ENCODE data around the gene HOXD11. TPM values are rescaled to one million over a fixed set of nuclear protein-coding genes. Genes with fewer than 3 reads are reported as not detected.
A peak's percentile ranks its signal among the peaks of the same experiment; 100 is the strongest.

The HOXD11 gene
- total and polyA plus RNA-seq, 2 donors (not counting 1 experiment from before 2014, with no cell fraction given): not detected

DNA sequence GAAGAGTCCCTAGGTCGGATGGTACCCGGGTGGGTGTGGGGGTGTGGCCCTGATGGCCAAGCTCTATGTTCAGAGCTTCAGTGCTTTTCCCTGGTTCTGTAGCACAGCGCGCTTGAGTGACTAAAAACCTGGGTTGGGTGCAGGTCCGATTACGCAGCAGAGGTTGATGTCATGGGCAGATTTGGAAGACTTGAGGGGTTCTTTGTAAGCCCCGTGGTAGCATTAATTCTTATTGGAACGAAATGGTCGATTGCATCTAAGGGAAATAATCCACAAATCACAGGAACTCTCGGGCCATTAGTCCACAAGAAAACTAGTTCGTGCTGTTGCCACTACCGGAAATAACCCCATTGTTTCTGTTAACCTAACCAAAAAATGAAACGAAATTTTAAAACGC, 31.4 kb downstream of the HOXD11 start:
- no peak overlapping the region for H3K27ac ChIP-seq (ENCODE audit: low read length in 2 of 2)
- intact Hi-C loops (cut with micrococcal nuclease): no loop called here
- Mint-ChIP-seq H3K4me3 (peak overlapping the region; percentile 1), H3K9me3 (ENCODE audit: insufficient read depth) (no peaks in the 10 kb centered on the region), H3K27ac (no peak overlapping the region), H3K4me1 (peaks cover 27% of the 10 kb centered on the region), H3K27me3 (peaks cover 83% of the 10 kb centered on the region)
- no peaks in the 10 kb centered on the region for H3K79me2 ChIP-seq (ENCODE audit: control insufficient read depth, insufficient read depth, low read length)
- H2AFZ ChIP-seq (ENCODE audit: insufficient read depth, low read depth, low read length, poor library complexity, severe bottlenecking): no peak overlapping the region
- H3K4me3 ChIP-seq (ENCODE audit: control extremely low read depth in 1 of 5, extremely low read depth in 1 of 5, insufficient read depth in 1 of 5, low read depth in 2 of 5, low read length in 4 of 5): no peak overlapping the region
- peaks cover 0 to 33% (median 6%) of the 10 kb centered on the region in 3 donors for H3K9me3 ChIP-seq (ENCODE audit: control extremely low read depth in 1 of 3, control insufficient read depth in 2 of 3, insufficient read depth in 1 of 3, low read length in 2 of 3)
- no peak for TF ChIP-seq CTCF (IDR thresholded peaks at IDR 0.05)
- no peak for TF ChIP-seq EZH2 (IDR thresholded peaks at IDR 0.05; ENCODE audit: borderline replicate concordance, insufficient read depth, low read depth, low read length, poor library complexity, severe bottlenecking)
- peaks cover 19 to 40% of the 10 kb centered on the region in 2 donors for H3K4me1 ChIP-seq (ENCODE audit: control insufficient read depth in 2 of 2, insufficient read depth in 2 of 2, low read length in 2 of 2)
- no peaks in the 10 kb centered on the region for H4K20me1 ChIP-seq (ENCODE audit: control insufficient read depth, insufficient read depth, low read length, poor library complexity, severe bottlenecking)
- no peak overlapping the region for H3K9ac ChIP-seq (ENCODE audit: low read length)
- 23% methylated on average over 11 of the region's 14 CpGs for WGBS (ENCODE audit: insufficient coverage)
- ChIA-PET CTCF (interaction anchor here (0.9 to 3.8 kb wide), 4 partner anchors 12 to 514 kb away, joined by 6 to 26 read pairs (median 16); no protein-coding TSS in a partner anchor), POLR2A (no interaction called here)
- DNase-seq (no peak), ATAC-seq (ENCODE audit: low read depth) (no peak)
- peaks cover 0 to 91% (median 73%) of the 10 kb centered on the region in 4 experiments for H3K27me3 ChIP-seq (replicated peaks in 1 of 4; ENCODE audit: control extremely low read depth in 1 of 4, control insufficient read depth in 3 of 4, insufficient read depth in 4 of 4, low read length in 3 of 4)
- no peak overlapping the region for H3K4me2 ChIP-seq (replicated peaks; ENCODE audit: low read depth, low read length, poor library complexity, severe bottlenecking)
- no peaks in the 10 kb centered on the region for H3K36me3 ChIP-seq (replicated peaks in 1 of 2; ENCODE audit: control extremely low read depth in 1 of 2, control insufficient read depth in 1 of 2, extremely low read depth in 1 of 2, insufficient read depth in 2 of 2, low read length in 1 of 2)

- DNase-seq: peak; percentile 41
These were observed 32.0 kb downstream of the HOXD11 start for GRCh38 chr2:176138923-176139660.

More at GRCh38 chr2:176138923-176139660, 32.0 kb downstream of the HOXD11 start:
- Mint-ChIP-seq H3K27me3 (peaks cover 82% of the 10 kb centered on the region), H3K9me3 (ENCODE audit: insufficient read depth) (no peaks in the 10 kb centered on the region), H3K4me3 (no peak overlapping the region), H3K27ac (no peak overlapping the region), H3K4me1 (peaks cover 27% of the 10 kb centered on the region)
- no peak for ATAC-seq (ENCODE audit: low read depth)
- H3K79me2 ChIP-seq (ENCODE audit: control insufficient read depth, insufficient read depth, low read length): no peaks in the 10 kb centered on the region
- intact Hi-C loops (cut with micrococcal nuclease): no loop called here
- 12% methylated on average over 24 of the region's 28 CpGs for whole genome bisulfite sequencing (ENCODE audit: insufficient coverage)
- CTCF ChIA-PET: interaction anchor here (0.7 to 3.8 kb wide), 7 partner anchors 8 to 1546 kb away, joined by 3 to 26 read pairs (median 13); no protein-coding TSS in a partner anchor
- no peak overlapping the region for H3K27ac ChIP-seq (ENCODE audit: low read length in 2 of 2)
- no peak for TF ChIP-seq EZH2 (IDR thresholded peaks at IDR 0.05; ENCODE audit: borderline replicate concordance, insufficient read depth, low read depth, low read length, poor library complexity, severe bottlenecking)
- TF ChIP-seq CTCF (IDR thresholded peaks at IDR 0.05): no peak
- H3K36me3 ChIP-seq (replicated peaks in 1 of 2; ENCODE audit: control extremely low read depth in 1 of 2, control insufficient read depth in 1 of 2, extremely low read depth in 1 of 2, insufficient read depth in 2 of 2, low read length in 1 of 2): no peaks in the 10 kb centered on the region
- no peak overlapping the region for H2AFZ ChIP-seq (ENCODE audit: insufficient read depth, low read depth, low read length, poor library complexity, severe bottlenecking)
- peaks cover 0 to 91% (median 73%) of the 10 kb centered on the region in 4 experiments for H3K27me3 ChIP-seq (replicated peaks in 1 of 4; ENCODE audit: control extremely low read depth in 1 of 4, control insufficient read depth in 3 of 4, insufficient read depth in 4 of 4, low read length in 3 of 4)
- H3K9ac ChIP-seq (ENCODE audit: low read length): no peak overlapping the region
- no peaks in the 10 kb centered on the region for H4K20me1 ChIP-seq (ENCODE audit: control insufficient read depth, insufficient read depth, low read length, poor library complexity, severe bottlenecking)
- H3K4me3 ChIP-seq (ENCODE audit: control extremely low read depth in 1 of 5, extremely low read depth in 1 of 5, insufficient read depth in 1 of 5, low read depth in 2 of 5, low read length in 4 of 5): no peak overlapping the region
- H3K9me3 ChIP-seq (ENCODE audit: control extremely low read depth in 1 of 3, control insufficient read depth in 2 of 3, insufficient read depth in 1 of 3, low read length in 2 of 3): peaks cover 0 to 33% (median 6%) of the 10 kb centered on the region in 3 donors
- POLR2A ChIA-PET: no interaction called here
- no peak overlapping the region for H3K4me2 ChIP-seq (replicated peaks; ENCODE audit: low read depth, low read length, poor library complexity, severe bottlenecking)
- peaks cover 19 to 40% of the 10 kb centered on the region in 2 donors for H3K4me1 ChIP-seq (ENCODE audit: control insufficient read depth in 2 of 2, insufficient read depth in 2 of 2, low read length in 2 of 2)

All from B cell (primary cell).